Stimulated activated naive CD4-positive, alpha-beta T cell treated with Interleukin-2 at 50 U/mL for 16 hours (primary cell): ENCODE measurements around the gene CRACDL.

Experiments
- DNase-seq: peaks from one replicate; lab custom pipeline; 2025; lab: John Stamatoyannopoulos, UW

Gene CRACDL

DNA sequence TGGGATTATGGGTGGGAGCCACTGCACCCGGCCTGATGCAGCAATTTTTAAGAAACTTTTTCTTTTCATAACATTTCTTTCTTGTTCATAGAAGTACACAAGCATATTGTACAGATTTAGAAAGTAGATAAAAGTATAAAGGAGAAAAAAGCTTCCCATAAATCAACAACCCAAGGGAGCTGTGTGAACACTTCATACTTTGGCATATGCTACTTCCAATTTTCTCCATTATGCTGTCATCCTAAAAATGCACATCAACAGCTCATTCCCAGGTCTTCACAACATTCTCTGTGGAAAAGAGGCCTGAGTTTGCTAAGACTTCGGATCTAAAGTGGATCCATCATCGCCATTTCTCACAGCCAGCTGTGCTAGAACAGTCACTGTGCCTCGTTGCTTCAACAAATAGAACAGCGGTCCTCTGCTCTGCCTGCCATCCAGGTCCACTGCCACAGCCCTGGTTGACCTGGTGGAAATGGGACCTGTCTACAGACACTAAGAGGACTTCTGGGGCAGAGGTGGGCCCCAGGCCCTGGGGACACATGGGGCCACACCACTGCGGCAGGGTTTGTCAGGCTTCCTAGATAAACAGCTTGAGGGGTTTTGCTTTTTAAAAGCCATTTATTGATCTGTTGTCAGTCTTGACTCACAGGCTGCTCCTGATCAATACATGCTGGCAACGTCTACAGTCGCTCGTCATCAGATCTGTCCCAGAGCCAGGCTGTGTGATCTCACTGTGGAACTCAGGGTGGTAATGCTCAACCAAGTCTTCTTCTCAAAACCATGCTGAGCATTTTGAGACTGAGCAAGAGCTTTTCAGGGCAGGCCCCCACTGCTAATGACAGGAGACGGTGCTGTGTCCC is 132.4 kb downstream of the CRACDL start:
- no peak for DNase-seq

DNA sequence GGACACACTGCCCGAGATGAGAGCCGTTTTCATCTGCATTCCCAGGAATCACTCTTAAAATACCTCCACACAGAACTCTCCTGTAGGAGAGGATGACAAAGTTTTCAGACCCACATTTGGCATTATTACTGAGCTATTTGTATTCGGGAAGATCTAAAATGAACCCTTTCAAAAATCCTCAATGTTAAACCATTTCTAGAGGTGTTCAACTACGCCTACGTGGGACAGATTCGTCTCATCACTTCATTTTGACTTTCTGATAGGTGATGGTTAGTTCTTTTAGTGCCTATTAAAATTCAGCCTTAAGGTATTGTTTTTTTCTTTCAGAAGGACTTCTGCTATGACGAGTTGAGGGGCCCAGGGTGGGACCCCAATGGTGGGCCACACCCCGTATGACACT is 133.7 kb downstream of the CRACDL start:
- DNase-seq: no peak

DNA sequence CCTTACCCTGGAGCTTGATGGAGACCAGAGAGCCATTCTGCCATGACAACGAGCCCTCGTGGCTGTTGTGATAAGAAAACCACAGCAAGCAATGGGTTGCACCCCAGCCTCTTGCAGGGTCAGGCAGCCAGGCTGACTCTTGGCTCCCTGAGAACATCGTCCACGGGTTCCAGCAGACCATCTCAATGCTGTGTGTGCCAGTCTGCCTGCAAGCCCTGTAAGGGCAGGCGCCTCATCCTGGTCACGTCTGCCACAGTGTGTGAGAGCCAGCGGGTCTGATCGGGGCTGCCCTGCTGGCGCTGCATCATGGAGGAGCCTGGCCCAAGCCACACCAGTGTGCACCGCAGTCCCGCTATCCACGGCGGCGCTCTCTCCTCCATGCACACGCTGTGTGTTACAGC is 134.1 kb downstream of the CRACDL start:
- DNase-seq: no peak

GRCh38 chr2:98801286-98801685 is 134.7 kb downstream of the CRACDL start:
- DNase-seq: no peak

DNA sequence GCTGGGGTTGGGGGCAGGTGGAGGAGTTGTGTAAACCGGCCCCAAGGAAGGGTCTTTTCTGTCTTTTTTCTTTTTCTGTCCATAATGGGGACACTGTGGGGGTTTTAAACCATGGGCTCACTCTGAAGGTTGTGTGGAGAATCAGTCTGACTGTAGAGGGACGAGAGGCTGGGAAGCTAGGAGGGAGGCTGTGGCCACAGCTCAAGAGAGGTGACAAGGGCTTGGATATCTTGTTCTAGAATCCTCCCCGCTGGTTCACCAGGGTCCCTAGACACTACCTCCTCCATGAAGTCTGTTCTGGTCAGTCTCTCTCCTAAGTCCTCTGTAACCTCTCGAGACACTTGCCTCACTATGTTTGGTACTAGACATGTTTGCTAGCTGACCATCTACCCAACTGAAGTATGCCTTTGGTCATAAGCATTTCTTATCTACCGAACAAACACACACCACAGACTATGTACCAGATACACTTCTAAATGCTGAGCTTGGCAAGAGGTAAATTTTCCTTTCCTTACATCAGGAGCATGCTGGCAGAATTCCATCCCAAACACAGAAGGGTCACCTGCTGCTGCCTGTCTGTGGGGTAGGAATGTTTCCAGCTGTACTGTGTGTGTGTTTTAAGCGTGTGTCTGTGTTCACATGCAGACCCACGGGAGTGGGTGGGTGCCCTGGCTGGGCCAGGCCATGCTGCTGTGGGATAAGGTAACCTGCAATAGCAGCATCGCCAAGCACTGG is 135.5 kb downstream of the CRACDL start:
- DNase-seq: no peak

DNA sequence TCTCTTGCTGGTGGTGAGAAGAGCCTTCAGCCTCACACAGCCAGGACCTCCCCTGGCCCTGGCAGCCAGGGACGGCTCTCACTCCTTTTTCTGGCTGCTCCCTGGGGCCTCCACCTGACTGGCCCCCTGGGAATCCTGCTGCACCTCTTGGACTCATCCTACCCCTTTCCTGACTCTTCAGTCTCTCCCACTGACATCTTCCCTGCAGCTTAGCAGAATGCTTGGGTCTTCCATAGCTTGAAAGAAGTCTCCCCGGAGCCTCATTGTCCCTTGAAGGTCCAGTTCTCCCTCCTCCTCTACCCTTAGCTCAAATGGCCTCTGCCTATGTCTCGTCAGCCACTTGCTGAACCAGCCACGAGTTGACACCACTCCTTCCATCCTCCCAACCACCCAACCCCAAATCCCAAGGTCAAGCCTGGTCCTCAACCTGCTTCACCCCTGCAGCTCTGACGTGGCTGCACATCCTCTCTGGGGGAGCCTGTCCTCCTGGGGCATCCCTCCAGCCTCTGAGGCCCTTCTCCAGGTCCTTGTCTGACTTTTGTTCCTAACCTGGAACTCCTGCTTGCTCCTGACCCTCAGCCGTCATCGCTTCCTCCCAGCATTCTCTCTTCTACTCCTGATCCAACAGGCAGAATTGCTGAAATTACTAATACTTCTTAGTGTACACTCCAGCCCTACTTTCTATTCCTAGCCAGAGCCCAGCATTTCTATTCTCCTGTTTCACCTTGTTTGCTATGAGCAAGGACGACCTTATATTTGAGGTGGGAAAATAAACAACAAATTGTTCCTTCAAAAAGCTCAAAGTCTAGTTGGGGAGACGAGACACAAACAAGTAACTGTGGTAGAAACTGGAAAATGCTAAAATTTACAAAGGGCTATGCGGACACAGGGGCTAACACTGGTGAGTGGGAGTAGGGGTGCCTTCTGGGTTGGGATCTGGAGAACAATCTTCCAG is 136.4 kb downstream of the CRACDL start:
- DNase-seq: no peak

DNA sequence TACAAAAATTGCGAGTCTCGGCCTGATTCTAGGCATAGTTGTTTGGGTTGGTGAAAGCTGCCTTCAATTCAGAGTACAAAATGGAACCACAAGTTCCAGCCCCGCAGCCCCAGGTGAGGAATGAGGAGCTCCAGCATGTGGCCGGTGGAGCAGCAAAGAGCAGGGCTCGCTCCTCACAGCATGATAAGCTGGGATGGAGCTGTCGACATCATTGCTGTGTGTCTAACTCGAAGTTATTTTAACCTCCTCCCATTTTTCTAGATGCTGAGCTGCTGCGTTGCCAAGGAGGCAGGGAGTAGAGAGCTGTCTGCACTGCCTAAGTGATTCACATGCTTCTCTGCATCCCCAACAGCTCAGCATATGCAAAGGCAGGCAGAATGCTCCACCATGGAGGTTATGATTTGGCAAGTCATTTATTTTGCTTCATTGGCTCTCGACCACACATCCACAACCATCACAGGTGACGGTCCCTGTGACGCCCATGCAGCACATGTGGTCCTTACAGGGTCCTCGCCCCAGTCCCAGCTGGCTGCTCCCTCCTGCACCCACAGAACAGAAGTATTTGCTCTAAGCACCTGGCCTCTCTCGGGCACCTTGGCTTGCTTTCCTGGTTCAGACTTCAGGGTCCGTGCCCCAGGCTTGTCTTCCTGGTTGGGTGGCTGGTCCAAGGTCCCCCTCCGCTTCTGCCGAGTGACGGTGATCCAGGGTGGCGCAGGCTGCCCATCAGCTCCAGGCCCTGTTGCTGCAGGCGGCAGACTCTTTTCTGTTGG is 139.1 kb downstream of the CRACDL start:
- DNase-seq: no peak

DNA sequence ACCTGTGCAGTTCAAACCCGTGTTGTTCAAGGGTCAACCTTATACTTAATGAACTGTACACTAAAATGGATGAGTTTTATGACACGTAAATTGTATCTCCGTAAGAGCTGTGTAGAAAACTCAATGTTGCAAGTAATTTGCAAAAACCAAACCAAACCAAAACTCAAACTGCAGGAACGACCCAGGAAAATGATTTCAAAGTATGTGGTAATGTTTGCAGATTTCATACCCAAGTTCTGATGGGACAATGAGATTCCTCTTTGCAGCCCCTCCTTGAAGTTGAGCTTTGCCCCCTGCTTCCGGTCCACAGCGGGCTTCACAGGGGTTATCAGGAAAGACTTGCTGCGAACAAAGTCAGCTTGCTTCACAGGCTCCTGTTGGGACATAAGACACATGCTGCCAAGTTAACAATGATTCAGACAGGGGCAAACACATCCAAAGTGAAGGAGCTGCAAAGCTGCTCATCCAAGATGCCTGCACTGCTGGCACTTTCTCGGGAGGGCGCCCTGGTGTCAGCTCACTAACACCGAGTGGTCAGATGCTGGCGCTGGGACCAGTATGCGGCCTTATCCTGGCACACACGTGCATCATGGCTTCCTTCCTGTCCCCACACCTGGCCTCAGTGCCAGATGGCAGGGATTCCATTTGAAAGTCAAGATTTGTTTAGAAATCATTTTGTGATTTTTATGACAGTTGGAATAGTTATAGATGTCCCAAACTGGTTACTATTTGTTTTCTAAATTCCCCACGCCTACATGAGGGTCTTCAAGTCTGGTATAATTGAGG is 139.9 kb downstream of the CRACDL start:
- no peak for DNase-seq

GRCh38 chr2:98793897-98794830 is 141.9 kb downstream of the CRACDL start:
- DNase-seq: no peak

- DNase-seq: no peak
Observed at GRCh38 chr2:98793275-98793674, 142.8 kb downstream of the CRACDL start.

DNA sequence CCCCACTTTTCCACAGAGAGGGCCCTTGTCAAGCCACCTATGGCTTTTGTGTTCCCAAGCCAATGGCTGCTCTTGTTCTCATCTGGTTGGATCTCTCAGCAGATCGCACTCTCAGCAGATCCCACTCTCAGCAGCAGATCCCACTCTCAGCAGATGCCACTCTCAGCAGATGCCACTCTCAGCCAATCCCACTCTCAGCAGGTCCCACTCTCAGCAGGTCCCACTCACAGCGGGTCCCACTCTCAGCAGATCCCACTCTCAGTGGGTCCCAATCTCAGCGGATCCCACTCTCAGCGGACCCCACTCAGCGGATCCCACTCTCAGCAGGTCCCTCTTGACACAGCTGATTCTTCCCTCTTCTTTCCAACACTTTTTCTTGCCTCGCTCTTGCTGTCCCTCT is 145.8 kb downstream of the CRACDL start:
- no peak for DNase-seq

- no peak for DNase-seq
Observed at GRCh38 chr2:98787700-98788099, 148.3 kb downstream of the CRACDL start.

- DNase-seq: no peak
Observed at GRCh38 chr2:98786179-98786578, 149.8 kb downstream of the CRACDL start.

GRCh38 chr2:98782570-98782969 is 153.5 kb downstream of the CRACDL start:
- DNase-seq: no peak

- no peak for DNase-seq
Observed at GRCh38 chr2:98781822-98782221, 154.2 kb downstream of the CRACDL start.

DNA sequence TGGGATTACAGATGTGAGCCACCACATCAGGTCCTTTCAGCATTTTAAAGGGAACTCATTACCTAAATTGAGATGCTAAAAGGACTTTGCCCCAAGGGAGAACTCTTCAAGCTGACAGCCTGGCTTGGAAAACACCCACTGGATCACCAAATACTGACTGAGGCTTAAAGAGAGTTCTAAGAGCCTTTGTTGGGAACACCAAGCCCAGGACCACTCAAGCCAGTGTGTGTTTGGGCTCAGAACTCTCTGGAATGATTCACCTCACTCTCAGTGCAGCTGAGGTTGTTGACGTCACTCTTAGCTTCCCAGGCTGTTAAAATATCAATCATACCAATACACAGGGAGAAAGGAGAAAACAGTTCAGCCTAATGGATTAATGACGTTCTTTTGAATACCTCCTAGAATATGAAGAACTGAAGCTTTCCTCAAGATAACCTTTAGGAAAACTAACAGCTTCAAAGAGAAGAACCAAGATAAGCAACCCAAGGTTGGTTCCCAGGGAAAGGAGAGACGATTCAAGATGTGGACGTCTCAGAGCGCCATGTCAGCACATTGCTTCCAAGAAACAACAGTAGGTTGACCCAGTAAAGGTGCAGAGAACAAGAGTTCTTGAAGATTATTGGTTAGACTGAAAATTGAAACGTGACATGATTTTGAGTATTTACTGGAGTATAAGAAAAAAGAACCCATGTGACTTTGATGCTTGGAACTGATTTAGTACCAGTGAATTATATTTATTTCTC is 157.1 kb downstream of the CRACDL start:
- no peak for DNase-seq

GRCh38 chr2:98778151-98778550 is 157.9 kb downstream of the CRACDL start:
- no peak for DNase-seq

DNA sequence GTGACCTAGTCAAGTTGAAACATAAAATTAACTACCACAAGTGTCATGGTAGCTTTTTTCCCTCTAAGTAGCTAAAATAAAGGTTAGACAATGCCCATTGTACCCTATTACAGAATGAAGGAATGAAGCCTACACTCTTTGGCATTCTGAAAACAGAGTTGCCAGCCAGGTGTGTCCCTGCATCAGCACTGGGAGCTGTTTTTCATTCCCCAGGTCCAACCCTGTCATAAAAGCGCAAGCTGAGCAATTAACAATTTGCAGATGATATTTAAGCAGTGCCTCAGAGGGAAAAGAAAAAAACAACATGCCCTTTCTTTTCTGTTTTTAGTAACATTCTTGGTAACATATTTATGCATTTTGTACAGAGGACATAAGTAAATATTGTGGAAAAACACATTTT is 158.3 kb downstream of the CRACDL start:
- DNase-seq: no peak

GRCh38 chr2:98777076-98777475 is 158.9 kb downstream of the CRACDL start:
- DNase-seq: no peak
